H1 (cell line): ENCODE data around the gene RALGAPB. TPM values are rescaled to one million over a fixed set of nuclear protein-coding genes. Genes with fewer than 3 reads are reported as not detected.

Experiments
- CTCF ChIA-PET: fragments of 300-600 bp; sonication (Branson Sonifier 250); formaldehyde crosslinking; loops from one replicate; lab custom pipeline; 2021; ENCODE audit not compliant: partially characterized antibody; lab: Charles Lee
- POLR2A ChIA-PET: fragments of 300-600 bp; sonication (Branson Sonifier 250); formaldehyde crosslinking; loops from one replicate; lab custom pipeline; 2021; ENCODE audit warnings: inconsistent platforms; ENCODE audit not compliant: partially characterized antibody; lab: Charles Lee
- DNase-seq, 2 experiments: peaks; one replicate each; pipeline versions ENCODE4 v3.0.0 to v3.0.0-alpha.2; 2010 to 2022; ENCODE audit warnings: low spot score in 2 of 2, low read depth in 1 of 2, mixed read lengths in 1 of 2
- FAIRE-seq: peaks from 2 replicates; lab custom pipeline; 2011; peaks lifted over from hg19 to GRCh38; lab: Jason Lieb, UNC
- H2AFZ ChIP-seq: 2 replicates; pipeline ENCODE4 v1.8.1; 2012; ENCODE audit warnings: low read length, inconsistent platforms
- H2AK5ac ChIP-seq: 2 replicates; pipeline ENCODE4 v1.6.1; 2013; ENCODE audit warnings: low read depth, low read length
- H2BK120ac ChIP-seq: replicated peaks from 2 replicates; pipeline ENCODE3; 2013; ENCODE audit warnings: low read depth, low read length, inconsistent platforms
- H2BK12ac ChIP-seq: 2 replicates; pipeline ENCODE4 v1.6.1; 2013; ENCODE audit warnings: low read depth, low read length
- H2BK15ac ChIP-seq: 2 replicates; pipeline ENCODE4 v1.6.1; 2013; ENCODE audit warnings: low read length
- H2BK20ac ChIP-seq: 2 replicates; pipeline ENCODE4 v1.6.1; 2013; ENCODE audit warnings: low read length
- H2BK5ac ChIP-seq: 2 replicates; pipeline ENCODE4 v1.6.1; 2013; ENCODE audit warnings: low read depth, low read length
- H3K14ac ChIP-seq: 2 replicates; pipeline ENCODE4 v1.6.1; 2013; ENCODE audit warnings: inconsistent platforms; ENCODE audit not compliant: insufficient read length
- H3K18ac ChIP-seq: 2 replicates; pipeline ENCODE4 v1.6.1; 2013; ENCODE audit warnings: low read length; ENCODE audit errors: extremely low read depth
- H3K23ac ChIP-seq: 2 replicates; pipeline ENCODE4 v1.6.1; 2013; ENCODE audit warnings: inconsistent platforms; ENCODE audit not compliant: insufficient read length
- H3K23me2 ChIP-seq: 2 replicates; pipeline ENCODE4 v1.6.1; 2013; ENCODE audit warnings: low read depth, low read length
- H3K27ac ChIP-seq: 2 replicates; pipeline ENCODE4 v1.6.1; 2011; ENCODE audit warnings: low read depth, low read length, inconsistent platforms
- H3K27me3 ChIP-seq, 4 experiments: replicated peaks in 1 of 4; 1 replicate in 1 of 4; 2 replicates in 3 of 4; pipeline versions ENCODE4 v1.6.1 to v1.8.1; 2011 to 2013; ENCODE audit warnings: low read length in 3 of 4, mild to moderate bottlenecking in 3 of 4, inconsistent platforms in 2 of 4, mixed read lengths in 2 of 4, moderate library complexity in 1 of 4; ENCODE audit not compliant: control insufficient read depth in 3 of 4, insufficient read depth in 3 of 4; ENCODE audit errors: extremely low read depth in 1 of 4
- H3K36me3 ChIP-seq, 4 experiments: 2 replicates each; pipeline versions ENCODE4 v1.6.1 to v1.8.1; 2011 to 2013; ENCODE audit warnings: mild to moderate bottlenecking in 4 of 4, low read length in 3 of 4, moderate library complexity in 2 of 4, control low read depth in 1 of 4, inconsistent platforms in 1 of 4; ENCODE audit not compliant: insufficient read depth in 4 of 4, control insufficient read depth in 2 of 4
- H3K4ac ChIP-seq: replicated peaks from 2 replicates; pipeline ENCODE3; 2013; ENCODE audit warnings: low read length, low read depth, mixed read lengths, inconsistent platforms; ENCODE audit not compliant: insufficient read length
- H3K4me1 ChIP-seq, 4 experiments: replicated peaks in 1 of 4; 1 replicate in 1 of 4; 2 replicates in 3 of 4; pipeline versions ENCODE4 v1.6.1 to v1.8.1; 2011 to 2013; ENCODE audit warnings: low read length in 3 of 4, inconsistent platforms in 2 of 4, mixed read lengths in 1 of 4; ENCODE audit not compliant: insufficient read depth in 4 of 4, control insufficient read depth in 3 of 4
- H3K4me2 ChIP-seq, 2 experiments: 2 replicates each; pipeline versions ENCODE4 v1.6.1 to v1.8.1; 2011 to 2013; ENCODE audit warnings: low read depth in 2 of 2, low read length in 2 of 2, control low read depth in 1 of 2, inconsistent platforms in 1 of 2, mild to moderate bottlenecking in 1 of 2; ENCODE audit not compliant: insufficient read depth in 1 of 2
- H3K4me3 ChIP-seq, 4 experiments: fragments of 200-600, 300-600 bp in 1 of 4; sonication (generic), shearing (Covaris generic), sonication (Bioruptor Twin) in 1 of 4; 2 replicates each; pipeline versions ENCODE4 v1.5.1 to v1.8.1; 2011 to 2016; ENCODE audit warnings: low read length in 4 of 4, low read depth in 3 of 4, control low read depth in 2 of 4, inconsistent platforms in 2 of 4, mild to moderate bottlenecking in 2 of 4, mixed read lengths in 1 of 4, moderate library complexity in 1 of 4; ENCODE audit not compliant: insufficient read depth in 2 of 4; ENCODE audit errors: extremely low read depth in 1 of 4
- H3K56ac ChIP-seq: replicated peaks from 2 replicates; pipeline ENCODE3; 2013; ENCODE audit warnings: low read depth, mild to moderate bottlenecking, mixed read lengths, low read length, inconsistent platforms; ENCODE audit not compliant: insufficient read length
- H3K79me1 ChIP-seq: 2 replicates; pipeline ENCODE4 v1.6.1; 2013; ENCODE audit warnings: low read depth, low read length, control low read depth
- H3K79me2 ChIP-seq, 2 experiments: 2 replicates each; pipeline versions ENCODE4 v1.6.1 to v1.8.1; 2012 to 2013; ENCODE audit warnings: low read length in 2 of 2, mild to moderate bottlenecking in 2 of 2, inconsistent platforms in 1 of 2; ENCODE audit not compliant: insufficient read depth in 2 of 2, control insufficient read depth in 1 of 2
- H3K9ac ChIP-seq, 4 experiments: replicated peaks in 1 of 4; 1 replicate in 1 of 4; 2 replicates in 3 of 4; pipeline versions ENCODE4 v1.6.1 to v1.8.1; 2011 to 2013; ENCODE audit warnings: low read depth in 3 of 4, low read length in 3 of 4, control low read depth in 2 of 4, mild to moderate bottlenecking in 2 of 4, moderate library complexity in 2 of 4, inconsistent platforms in 1 of 4; ENCODE audit errors: extremely low read depth in 1 of 4
- H3K9me3 ChIP-seq, 2 experiments: 2 replicates each; pipeline versions ENCODE4 v1.6.1 to v1.8.1; 2012 to 2013; ENCODE audit warnings: mild to moderate bottlenecking in 2 of 2, moderate library complexity in 2 of 2, control low read depth in 1 of 2, inconsistent platforms in 1 of 2, low read depth in 1 of 2, low read length in 1 of 2, mixed read lengths in 1 of 2; ENCODE audit not compliant: insufficient read depth in 2 of 2
- H4K20me1 ChIP-seq, 2 experiments: replicated peaks in 1 of 2; 2 replicates each; pipeline versions ENCODE3 to v1.8.1; 2011 to 2013; ENCODE audit warnings: inconsistent platforms in 2 of 2, low read length in 2 of 2, mild to moderate bottlenecking in 1 of 2; ENCODE audit not compliant: insufficient read depth in 2 of 2, control insufficient read depth in 1 of 2
- H4K5ac ChIP-seq: 2 replicates; pipeline ENCODE4 v1.6.1; 2013; ENCODE audit warnings: low read length, low read depth, mixed read lengths, inconsistent platforms; ENCODE audit not compliant: insufficient read length
- H4K8ac ChIP-seq: 2 replicates; pipeline ENCODE4 v1.8.0; 2013; ENCODE audit warnings: mild to moderate bottlenecking, moderate library complexity, low read length, inconsistent platforms; ENCODE audit not compliant: insufficient read depth; ENCODE audit errors: extremely low read depth
- H4K91ac ChIP-seq: replicated peaks from 2 replicates; pipeline ENCODE3; 2013; ENCODE audit warnings: low read length, mixed read lengths, inconsistent platforms; ENCODE audit not compliant: insufficient read length
- MAX ChIP-seq: IDR thresholded peaks from 2 replicates; pipeline ENCODE4 v1.6.1; 2012; ENCODE audit warnings: inconsistent platforms
- POLR2AphosphoS5 ChIP-seq: IDR thresholded peaks from 2 replicates; pipeline ENCODE4 v1.6.1; 2011; ENCODE audit warnings: low read depth, low read length
- WGBS, 2 experiments: shearing (Covaris generic) in 1 of 2; methylation state at CpG; one replicate each; pipeline versions ENCODE4 v1.1.6 to v1.1.7; 2013 to 2015; ENCODE audit warnings: low lambda C conversion rate in 2 of 2, mixed read lengths in 2 of 2, inconsistent platforms in 1 of 2, low coverage in 1 of 2, missing lambda C conversion rate in 1 of 2; ENCODE audit not compliant: insufficient replicate concordance in 2 of 2, insufficient coverage in 1 of 2, insufficient read length in 1 of 2; ENCODE audit errors: extremely low coverage in 1 of 2, missing lambda C conversion rate in 1 of 2; 5-methylcytosine and 5-hydroxymethylcytosine counted together
- polyA plus RNA-seq, 7 experiments: library from polyadenylated mRNA; depleted of rRNA in 3 of 7; stranded (reverse) in 5 of 7; unstranded in 2 of 7; fragments of >200 nt in 5 of 7; fragments of 200-250 nt in 2 of 7; gene quantifications; 1 replicate in 5 of 7; 2 replicates in 1 of 7; 4 replicates in 1 of 7; pipeline versions ENCODE4 v1.2.1 to v1.2.3, GENCODE V29; 2011 to 2013; ENCODE audit warnings: missing spikeins in 2 of 7, mixed read lengths in 2 of 7
- total RNA-seq: library from RNA; stranded (reverse); fragmentation: NEBNext Ultra II Directional; extraction: Animal tissue kit (Norgen Biotek cat#: 25700); gene quantifications from 2 replicates; pipeline ENCODE4 v1.2.1, GENCODE V29; 2021

RALGAPB gene
- total and polyA plus RNA-seq, 2 of the 8 experiments (the other 6 are each of a cell fraction or from before 2014, with no cell fraction given): 10.6 to 35.1 TPM

GRCh38 chr20:38581013-38581412 lies 108.4 kb downstream of the RALGAPB start, which contains the start of gene ADIG:
Gene ADIG, plus strand, starts transcription at chr20:38581197. Its CDS starts 54 bp downstream, at chr20:38581251.
- H2BK15ac ChIP-seq: no peak within 1 kb of the TSS
- DNase-seq (no peak), FAIRE-seq (no peak)
- no peak within 1 kb of the TSS for H4K91ac ChIP-seq
- H3K14ac ChIP-seq: no peak within 1 kb of the TSS
- no peak within 1 kb of the TSS for H3K4me2 ChIP-seq
- no peaks in the 10 kb centered on the region for H3K27me3 ChIP-seq
- H3K9ac ChIP-seq: no peak within 1 kb of the TSS
- peak within 1 kb of the TSS; percentile 13 for H3K4ac ChIP-seq
- no peak within 1 kb of the TSS for H2BK120ac ChIP-seq
- H3K4me1 ChIP-seq: peaks cover 0 to 4% (median 1%) of the 10 kb centered on the region in 4 experiments; a peak in 2 of 7 replicates
- POLR2A ChIA-PET: no interaction called here
- no peak within 1 kb of the TSS for H4K8ac ChIP-seq
- no peaks in the 10 kb centered on the region for H3K79me2 ChIP-seq
- peak within 1 kb of the TSS; percentile 70; the same call in 1 of the 2 replicates for H2AK5ac ChIP-seq
- H3K27ac ChIP-seq: no peak within 1 kb of the TSS
- H4K20me1 ChIP-seq: no peaks in the 10 kb centered on the region
- peaks cover 0 to 3% (median 1%) of the 10 kb centered on the region in 4 experiments; a peak in 2 of 8 replicates for H3K36me3 ChIP-seq
- 88% methylated on average over 5 of the region's 5 CpGs; no CpG with 5 or more reads in 1 of the 2 experiments for WGBS, 2 experiments
- no peak within 1 kb of the TSS for H2BK20ac ChIP-seq
- H2AFZ ChIP-seq: no peak within 1 kb of the TSS
- no peak within 1 kb of the TSS for H3K23ac ChIP-seq
- H3K9me3 ChIP-seq: no peaks in the 10 kb centered on the region
- H3K79me1 ChIP-seq: no peaks in the 10 kb centered on the region
- TF ChIP-seq MAX (0 out of 2 replicates have a peak, but pooled peaks have one; percentile 8), POLR2AphosphoS5 (no peak)
- TF ChIP-seq, all 59 proteins: peak for 1
- CTCF ChIA-PET: interaction anchor here (0.8 to 1.7 kb wide), 4 partner anchors 10 to 134 kb away, joined by 3 to 4 read pairs (median 3); no protein-coding TSS in a partner anchor
- Histone ChIP-seq H3K56ac (no peak within 1 kb of the TSS), H2BK12ac (no peak within 1 kb of the TSS), H3K4me3 (no peak within 1 kb of the TSS), H3K23me2 (no peaks in the 10 kb centered on the region), H3K18ac (0 out of 2 replicates have a peak within 1 kb of the TSS, but pooled peaks have one; percentile 4), H4K5ac (no peak within 1 kb of the TSS), H2BK5ac (no peak within 1 kb of the TSS)
